ENCODE data around the gene TGM6. TPM values are rescaled to one million over a fixed set of nuclear protein-coding genes. Genes with fewer than 3 reads are reported as not detected.

The TGM6 gene
- total RNA-seq, 1 experiment from 2014 or later, result not detected

DNA sequence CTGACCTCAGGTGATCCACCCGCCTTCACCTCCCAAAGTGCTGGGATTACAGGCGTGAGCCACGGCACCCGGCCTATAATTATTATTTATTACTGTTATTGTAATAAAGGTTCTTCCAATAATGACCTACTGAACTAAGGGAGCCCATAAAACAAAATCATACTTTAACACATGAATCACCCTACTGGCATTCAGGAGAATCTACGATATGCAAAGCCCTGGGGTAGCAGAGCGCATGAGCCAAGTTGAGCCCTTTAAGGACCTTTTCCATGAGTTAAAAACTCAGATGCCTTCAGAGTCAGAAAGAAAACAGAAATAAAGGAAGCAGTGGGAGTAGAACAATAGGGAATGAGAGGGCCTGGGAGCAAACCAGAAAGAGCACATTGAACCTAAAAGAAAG is 48.4 kb downstream of the TGM6 start:
- BruUV-seq (replicated peaks), result no TSS peak
- Histone ChIP-seq H2AFZ (ENCODE audit: low read length) (no peak overlapping the region), H3K4me3 (ENCODE audit: low read length) (no peak overlapping the region), H3K27ac (ENCODE audit: low read length) (no peak overlapping the region), H3K79me2 (ENCODE audit: low read length) (no peaks in the 10 kb centered on the region), H3K9me3 (ENCODE audit: low read length) (peaks cover 4% of the 10 kb centered on the region; the same call in 1 of the 2 replicates), H3K27me3 (ENCODE audit: low read length) (peaks cover 27% of the 10 kb centered on the region; the same call in 1 of the 2 replicates), H3K36me3 (ENCODE audit: low read depth, low read length) (no peaks in the 10 kb centered on the region), H4K20me1 (ENCODE audit: low read length) (no peaks in the 10 kb centered on the region), H3F3A (ENCODE audit: low read length, unreplicated experiment) (no peaks in the 10 kb centered on the region), H3K9me2 (replicated peaks; ENCODE audit: low read length) (no peaks in the 10 kb centered on the region), H3K4me2 (ENCODE audit: low read length) (no peak overlapping the region), H3K9ac (ENCODE audit: low read length) (no peak overlapping the region), H3K4me1 (ENCODE audit: insufficient read depth, low read length) (no peaks in the 10 kb centered on the region)
- CTCF ChIA-PET, result no interaction called here
- DNase-seq (no peak), ATAC-seq (no peak)
- TF ChIP-seq EZH2phosphoT487 (IDR thresholded peaks at IDR 0.05; ENCODE audit: borderline replicate concordance, low read length) (no peak), EZH2 (IDR thresholded peaks at IDR 0.05; ENCODE audit: low read length, unreplicated experiment) (no peak)
- TF ChIP-seq, protein P1, sequence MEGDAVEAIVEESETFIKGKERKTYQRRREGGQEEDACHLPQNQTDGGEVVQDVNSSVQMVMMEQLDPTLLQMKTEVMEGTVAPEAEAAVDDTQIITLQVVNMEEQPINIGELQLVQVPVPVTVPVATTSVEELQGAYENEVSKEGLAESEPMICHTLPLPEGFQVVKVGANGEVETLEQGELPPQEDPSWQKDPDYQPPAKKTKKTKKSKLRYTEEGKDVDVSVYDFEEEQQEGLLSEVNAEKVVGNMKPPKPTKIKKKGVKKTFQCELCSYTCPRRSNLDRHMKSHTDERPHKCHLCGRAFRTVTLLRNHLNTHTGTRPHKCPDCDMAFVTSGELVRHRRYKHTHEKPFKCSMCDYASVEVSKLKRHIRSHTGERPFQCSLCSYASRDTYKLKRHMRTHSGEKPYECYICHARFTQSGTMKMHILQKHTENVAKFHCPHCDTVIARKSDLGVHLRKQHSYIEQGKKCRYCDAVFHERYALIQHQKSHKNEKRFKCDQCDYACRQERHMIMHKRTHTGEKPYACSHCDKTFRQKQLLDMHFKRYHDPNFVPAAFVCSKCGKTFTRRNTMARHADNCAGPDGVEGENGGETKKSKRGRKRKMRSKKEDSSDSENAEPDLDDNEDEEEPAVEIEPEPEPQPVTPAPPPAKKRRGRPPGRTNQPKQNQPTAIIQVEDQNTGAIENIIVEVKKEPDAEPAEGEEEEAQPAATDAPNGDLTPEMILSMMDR (conservative IDR thresholded peaks at IDR 0.05; ENCODE audit: low read depth, low read length), result no peak
- intact Hi-C loops (cut with micrococcal nuclease), result no loop called here
- POLR2A ChIA-PET (ENCODE audit: unreplicated experiment), result no interaction called here

DNA sequence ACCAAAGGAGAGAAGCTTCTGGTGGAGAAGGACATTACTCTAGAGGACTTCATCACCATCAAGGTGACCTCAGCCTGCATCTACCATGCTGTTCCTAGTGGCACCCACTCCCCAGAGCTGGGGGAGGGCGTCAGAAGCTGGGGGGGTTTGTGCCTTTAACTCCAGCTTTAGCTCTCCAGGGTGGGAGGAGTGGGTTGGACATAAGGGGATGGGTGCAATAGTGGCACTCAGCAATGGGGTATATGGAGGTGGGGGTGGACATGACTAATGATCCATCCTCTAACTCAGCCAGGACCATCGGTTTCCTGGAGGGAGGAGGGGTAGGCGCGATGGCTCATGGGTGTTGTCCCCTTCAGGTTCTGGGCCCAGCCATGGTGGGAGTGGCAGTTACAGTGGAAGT is 49.8 kb downstream of the TGM6 start:
- Histone ChIP-seq H3K79me2 (ENCODE audit: low read length) (no peaks in the 10 kb centered on the region), H3F3A (ENCODE audit: low read length, unreplicated experiment) (no peaks in the 10 kb centered on the region), H3K4me2 (ENCODE audit: low read length) (no peak overlapping the region), H3K27ac (ENCODE audit: low read length) (no peak overlapping the region), H3K4me3 (ENCODE audit: low read length) (no peak overlapping the region), H3K36me3 (ENCODE audit: low read depth, low read length) (no peaks in the 10 kb centered on the region), H3K27me3 (ENCODE audit: low read length) (peaks cover 23% of the 10 kb centered on the region; the same call in 1 of the 2 replicates), H3K9me3 (ENCODE audit: low read length) (peaks cover under 1% of the 10 kb centered on the region; the same call in 1 of the 2 replicates), H2AFZ (ENCODE audit: low read length) (no peak overlapping the region), H4K20me1 (ENCODE audit: low read length) (no peaks in the 10 kb centered on the region), H3K9me2 (replicated peaks; ENCODE audit: low read length) (no peaks in the 10 kb centered on the region), H3K9ac (ENCODE audit: low read length) (no peak overlapping the region), H3K4me1 (ENCODE audit: insufficient read depth, low read length) (no peaks in the 10 kb centered on the region)
- ChIA-PET POLR2A (ENCODE audit: unreplicated experiment) (no interaction called here), CTCF (no interaction called here)
- DNase-seq (no peak), ATAC-seq (no peak)
- intact Hi-C loops (cut with micrococcal nuclease), result no loop called here
- no TSS peak for BruUV-seq (replicated peaks)
- TF ChIP-seq, protein P1 (conservative IDR thresholded peaks at IDR 0.05; ENCODE audit: low read depth, low read length), result no peak
- TF ChIP-seq EZH2phosphoT487 (IDR thresholded peaks at IDR 0.05; ENCODE audit: borderline replicate concordance, low read length) (no peak), EZH2 (IDR thresholded peaks at IDR 0.05; ENCODE audit: low read length, unreplicated experiment) (no peak)

GRCh38 chr20:2431185-2431584 is 50.5 kb downstream of the TGM6 start:
- Histone ChIP-seq H3K27ac (ENCODE audit: low read length) (no peak overlapping the region), H3K4me1 (ENCODE audit: insufficient read depth, low read length) (no peaks in the 10 kb centered on the region), H3K4me3 (ENCODE audit: low read length) (no peak overlapping the region), H3K9ac (ENCODE audit: low read length) (no peak overlapping the region), H4K20me1 (ENCODE audit: low read length) (no peaks in the 10 kb centered on the region), H3F3A (ENCODE audit: low read length, unreplicated experiment) (no peaks in the 10 kb centered on the region), H3K9me3 (ENCODE audit: low read length) (no peaks in the 10 kb centered on the region; the same call in 1 of the 2 replicates), H2AFZ (ENCODE audit: low read length) (no peak overlapping the region), H3K27me3 (ENCODE audit: low read length) (peaks cover 23% of the 10 kb centered on the region; the same call in 1 of the 2 replicates), H3K79me2 (ENCODE audit: low read length) (no peaks in the 10 kb centered on the region), H3K36me3 (ENCODE audit: low read depth, low read length) (no peaks in the 10 kb centered on the region), H3K9me2 (replicated peaks; ENCODE audit: low read length) (no peaks in the 10 kb centered on the region), H3K4me2 (ENCODE audit: low read length) (no peak overlapping the region)
- no peak for DNase-seq
- TF ChIP-seq EZH2 (IDR thresholded peaks at IDR 0.05; ENCODE audit: low read length, unreplicated experiment) (no peak), EZH2phosphoT487 (IDR thresholded peaks at IDR 0.05; ENCODE audit: borderline replicate concordance, low read length) (no peak)
- ATAC-seq, result no peak
- ChIA-PET POLR2A (ENCODE audit: unreplicated experiment) (no interaction called here), CTCF (no interaction called here)
- no TSS peak for BruUV-seq (replicated peaks)
- intact Hi-C loops (cut with micrococcal nuclease), result no loop called here
